H9 (cell line): ENCODE measurements around the gene COMMD9. TPM values are rescaled to one million over a fixed set of nuclear protein-coding genes. Genes with fewer than 3 reads are reported as not detected.

Experiments used
- DNase-seq: peaks from one replicate; pipeline ENCODE4 v3.0.0-alpha.2; 2017
- H2AFZ ChIP-seq: one replicate; pipeline ENCODE4 v1.6.1; 2013; ENCODE audit warnings: mild to moderate bottlenecking, low read length, control low read depth, moderate library complexity
- H2AK5ac ChIP-seq: 2 replicates; pipeline ENCODE4 v1.6.1; 2013; ENCODE audit warnings: low read length, control low read depth, mixed read lengths; ENCODE audit not compliant: insufficient read length
- H2BK120ac ChIP-seq: one replicate; pipeline ENCODE4 v1.6.1; 2013; ENCODE audit warnings: low read depth, mild to moderate bottlenecking, low read length, control low read depth, inconsistent platforms; ENCODE audit not compliant: poor library complexity, severe bottlenecking
- H2BK12ac ChIP-seq: 2 replicates; pipeline ENCODE4 v1.6.1; 2013; ENCODE audit warnings: low read length, control low read depth, mixed read lengths, low read depth; ENCODE audit not compliant: insufficient read length
- H2BK15ac ChIP-seq: 2 replicates; pipeline ENCODE4 v1.6.1; 2013; ENCODE audit warnings: low read depth, low read length, control low read depth
- H2BK20ac ChIP-seq: one replicate; pipeline ENCODE4 v1.6.1; 2013; ENCODE audit warnings: low read depth, mild to moderate bottlenecking, low read length, control low read depth, inconsistent platforms; ENCODE audit not compliant: poor library complexity, severe bottlenecking
- H2BK5ac ChIP-seq: 2 replicates; pipeline ENCODE4 v1.6.1; 2013; ENCODE audit warnings: low read length, control low read depth, mixed read lengths; ENCODE audit not compliant: insufficient read length
- H3K14ac ChIP-seq: 2 replicates; pipeline ENCODE4 v1.6.1; 2013; ENCODE audit warnings: low read length, control low read depth; ENCODE audit not compliant: insufficient read depth
- H3K18ac ChIP-seq: 2 replicates; pipeline ENCODE4 v1.6.1; 2013; ENCODE audit warnings: low read depth, mild to moderate bottlenecking, mixed read lengths, low read length, control low read depth; ENCODE audit not compliant: insufficient read length
- H3K23ac ChIP-seq: 2 replicates; pipeline ENCODE4 v1.6.1; 2013; ENCODE audit warnings: low read length, control low read depth, mixed read lengths, low read depth; ENCODE audit not compliant: insufficient read length
- H3K23me2 ChIP-seq: 2 replicates; pipeline ENCODE4 v1.6.1; 2013; ENCODE audit warnings: low read depth, mild to moderate bottlenecking, mixed read lengths, low read length, control low read depth; ENCODE audit not compliant: insufficient read length, poor library complexity, severe bottlenecking
- H3K27ac ChIP-seq: 2 replicates; pipeline ENCODE4 v1.5.1; 2013; ENCODE audit warnings: low read length, control low read depth, mixed read lengths, low read depth; ENCODE audit not compliant: insufficient read length
- H3K27me3 ChIP-seq: 2 replicates; pipeline ENCODE4 v1.6.1; 2013; ENCODE audit warnings: low read length, control low read depth, inconsistent platforms; ENCODE audit not compliant: insufficient read depth
- H3K4ac ChIP-seq: 2 replicates; pipeline ENCODE4 v1.6.1; 2013; ENCODE audit warnings: low read depth, mild to moderate bottlenecking, control low read depth, inconsistent platforms, low read length, moderate library complexity
- H3K4me1 ChIP-seq: 2 replicates; pipeline ENCODE4 v1.6.1; 2013; ENCODE audit warnings: low read length, control low read depth, inconsistent platforms; ENCODE audit not compliant: insufficient read depth
- H3K4me2 ChIP-seq: 2 replicates; pipeline ENCODE4 v1.6.1; 2013; ENCODE audit warnings: low read length, control low read depth, mixed read lengths; ENCODE audit not compliant: insufficient read length, insufficient read depth
- H3K56ac ChIP-seq: 2 replicates; pipeline ENCODE4 v1.6.1; 2013; ENCODE audit warnings: low read depth, mild to moderate bottlenecking, mixed read lengths, low read length, control low read depth; ENCODE audit not compliant: insufficient read length
- H3K79me1 ChIP-seq: 2 replicates; pipeline ENCODE4 v1.6.1; 2013; ENCODE audit warnings: low read depth, mild to moderate bottlenecking, moderate library complexity, low read length, control low read depth, inconsistent platforms; ENCODE audit not compliant: insufficient read depth, poor library complexity, severe bottlenecking
- H3K79me2 ChIP-seq: 2 replicates; pipeline ENCODE4 v1.6.1; 2013; ENCODE audit warnings: low read length, control low read depth, inconsistent platforms; ENCODE audit not compliant: insufficient read depth
- H3K9ac ChIP-seq: 2 replicates; pipeline ENCODE4 v1.6.1; 2013; ENCODE audit warnings: low read length, control low read depth, mixed read lengths; ENCODE audit not compliant: insufficient read length; ENCODE audit errors: extremely low read depth
- H3K9me3 ChIP-seq: one replicate; pipeline ENCODE4 v1.6.1; 2013; ENCODE audit warnings: low read depth, low read length, inconsistent platforms; ENCODE audit not compliant: control insufficient read depth
- H3T11ph ChIP-seq: one replicate; pipeline ENCODE4 v1.6.1; 2013; ENCODE audit warnings: mild to moderate bottlenecking, low read length, control low read depth, inconsistent platforms
- H4K20me1 ChIP-seq: one replicate; pipeline ENCODE4 v1.6.1; 2013; ENCODE audit not compliant: control insufficient read depth, insufficient read length, insufficient read depth
- H4K5ac ChIP-seq: 2 replicates; pipeline ENCODE4 v1.6.1; 2013; ENCODE audit warnings: low read depth, mild to moderate bottlenecking, mixed read lengths, low read length, control low read depth; ENCODE audit not compliant: insufficient read length
- H4K8ac ChIP-seq: replicated peaks from 2 replicates; pipeline ENCODE4 v1.6.1; 2013; ENCODE audit warnings: low read length, control low read depth, mixed read lengths, low read depth; ENCODE audit not compliant: insufficient read length
- H4K91ac ChIP-seq: 2 replicates; pipeline ENCODE4 v1.6.1; 2013; ENCODE audit warnings: low read depth, mild to moderate bottlenecking, moderate library complexity, mixed read lengths, low read length, control low read depth; ENCODE audit not compliant: insufficient read length
- H3K27ac Mint-ChIP-seq, 3 experiments: 2 replicates in 2 of 3; 3 replicates in 1 of 3; pipeline ENCODE4 v1.8.0; 2020 to 2021; ENCODE audit warnings: mixed read lengths in 3 of 3, mild to moderate bottlenecking in 1 of 3, moderate library complexity in 1 of 3
- H3K27me3 Mint-ChIP-seq: 2 replicates; pipeline ENCODE4 v1.8.0; 2021; ENCODE audit warnings: low read depth, mild to moderate bottlenecking, moderate library complexity, mixed read lengths
- H3K36me3 Mint-ChIP-seq, 3 experiments: 2 replicates in 2 of 3; 3 replicates in 1 of 3; pipeline ENCODE4 v1.8.0; 2020 to 2021; ENCODE audit warnings: low read depth in 3 of 3, mixed read lengths in 3 of 3; ENCODE audit not compliant: insufficient read depth in 1 of 3
- H3K4me1 Mint-ChIP-seq, 2 experiments: 2 replicates each; pipeline ENCODE4 v1.8.0; 2020; ENCODE audit warnings: mixed read lengths in 2 of 2
- H3K4me3 Mint-ChIP-seq, 2 experiments: 2 replicates in 1 of 2; 3 replicates in 1 of 2; pipeline ENCODE4 v1.8.0; 2020 to 2021; ENCODE audit warnings: mild to moderate bottlenecking in 2 of 2, mixed read lengths in 2 of 2, moderate library complexity in 1 of 2
- H3K9me3 Mint-ChIP-seq, 2 experiments: 2 replicates in 1 of 2; 3 replicates in 1 of 2; pipeline ENCODE4 v1.8.0; 2020; ENCODE audit warnings: mild to moderate bottlenecking in 2 of 2, mixed read lengths in 2 of 2, moderate library complexity in 1 of 2
- CTCF ChIP-seq: fragments of 200-600 bp; sonication (generic); conservative IDR thresholded peaks from 3 replicates; pipeline ENCODE4 v1.8.0; 2021; ENCODE audit warnings: antibody characterized with exemption, mild to moderate bottlenecking
- WGBS: extraction: QIAGEN DNeasy Blood & Tissue Kit; methylation state at CpG from one replicate; pipeline ENCODE4 v1.1.7; 2013; ENCODE audit warnings: missing lambda C conversion rate, low lambda C conversion rate, mixed read lengths; ENCODE audit not compliant: insufficient read length; ENCODE audit errors: extremely low coverage; 5-methylcytosine and 5-hydroxymethylcytosine counted together
- total RNA-seq: library from RNA; stranded (reverse); gene quantifications from 2 replicates; pipeline ENCODE4 v1.2.1, GENCODE V29; 2021

Gene COMMD9
- total RNA-seq, 1 experiment from 2014 or later: 47.0 TPM

- H3K18ac ChIP-seq: no peak overlapping the region
- no peaks in the 10 kb centered on the region for H3K23me2 ChIP-seq
- H3K56ac ChIP-seq: no peak overlapping the region
- no peaks in the 10 kb centered on the region for H3K36me3 Mint-ChIP-seq
- no peak overlapping the region for H3K27ac ChIP-seq
- H3K79me1 ChIP-seq: no peaks in the 10 kb centered on the region
- H4K91ac ChIP-seq: no peak overlapping the region
- no peaks in the 10 kb centered on the region for H3K4me1 ChIP-seq
- H2AFZ ChIP-seq: no peak overlapping the region
- no peak overlapping the region for H2BK120ac ChIP-seq
- H4K8ac ChIP-seq: no peak overlapping the region
- H3K9ac ChIP-seq: no peak overlapping the region
- no peak overlapping the region for H4K5ac ChIP-seq
- no peaks in the 10 kb centered on the region for H3K27me3 ChIP-seq
- no peaks in the 10 kb centered on the region for H3K9me3 ChIP-seq
- no peaks in the 10 kb centered on the region; the same call in none of the 2 replicates for H3K27me3 Mint-ChIP-seq
- peak; percentile 71 for TF ChIP-seq CTCF
- H3T11ph ChIP-seq: no peak overlapping the region
- no peak for DNase-seq
- no peak overlapping the region for H2BK12ac ChIP-seq
- no peak overlapping the region for H2AK5ac ChIP-seq
- H3K79me2 ChIP-seq: no peaks in the 10 kb centered on the region
- WGBS: no CpG with 5 or more reads among the region's 3 CpGs
- no peak overlapping the region for H3K14ac ChIP-seq
- no peaks in the 10 kb centered on the region for H4K20me1 ChIP-seq
- no peak overlapping the region for H3K27ac Mint-ChIP-seq
- H3K4me1 Mint-ChIP-seq: no peaks in the 10 kb centered on the region
- H3K4me2 ChIP-seq: no peak overlapping the region
- no peak overlapping the region for H2BK15ac ChIP-seq
- no peak overlapping the region for H3K4ac ChIP-seq
- no peak overlapping the region for H3K4me3 Mint-ChIP-seq
- H2BK5ac ChIP-seq: no peak overlapping the region
- peaks cover 2 to 3% of the 10 kb centered on the region in 2 experiments; a peak in 2 of 5 replicates for H3K9me3 Mint-ChIP-seq
- no peak overlapping the region for H3K23ac ChIP-seq
- H2BK20ac ChIP-seq: no peak overlapping the region
These were observed 17.7 kb upstream of the COMMD9 start for GRCh38 chr11:36306888-36307287.
